Lung (tissue), 12 donors: Measurements from ENCODE around the gene PRKCB. TPM values are rescaled to one million over a fixed set of nuclear protein-coding genes. Genes with fewer than 3 reads are reported as not detected.

ENCODE experiments used
- ATAC-seq: fragments of 200-7000 bp; cut with Tn5 transposase; one replicate; pipeline ENCODE4 v1.9.1; 2020; ENCODE audit warnings: moderate number of reproducible peaks; ENCODE audit not compliant: insufficient read depth, low FRiP score
- DNase-seq, 3 donors: peaks; one replicate each; pipeline ENCODE4 v3.0.0-alpha.2; 2013 to 2017
- H3K27ac ChIP-seq, 2 donors: one replicate each; pipeline ENCODE4 v1.5.1; 2013; ENCODE audit warnings: mild to moderate bottlenecking in 2 of 2, moderate library complexity in 2 of 2, control low read depth in 1 of 2, inconsistent platforms in 1 of 2, low read depth in 1 of 2, low read length in 1 of 2
- H3K27me3 ChIP-seq, 3 donors: one replicate each; pipeline ENCODE4 v1.5.1; 2013; ENCODE audit warnings: low read length in 2 of 3; ENCODE audit not compliant: control insufficient read depth in 3 of 3, insufficient read depth in 3 of 3
- H3K36me3 ChIP-seq, 4 donors: one replicate each; pipeline ENCODE4 v1.5.1; 2013; ENCODE audit warnings: low read length in 4 of 4, mild to moderate bottlenecking in 1 of 4, moderate library complexity in 1 of 4; ENCODE audit not compliant: control insufficient read depth in 4 of 4, insufficient read depth in 4 of 4
- H3K4me1 ChIP-seq, 5 donors: one replicate each; pipeline ENCODE4 v1.5.1; 2013; ENCODE audit warnings: low read length in 5 of 5, mild to moderate bottlenecking in 2 of 5, moderate library complexity in 1 of 5; ENCODE audit not compliant: control insufficient read depth in 5 of 5, insufficient read depth in 5 of 5
- H3K4me3 ChIP-seq: one replicate; pipeline ENCODE4 v1.5.1; 2013; ENCODE audit warnings: mild to moderate bottlenecking, control low read depth, moderate library complexity
- H3K9ac ChIP-seq, 2 donors: one replicate each; pipeline ENCODE4 v1.5.1; 2013; ENCODE audit warnings: low read length in 2 of 2, control low read depth in 1 of 2; ENCODE audit not compliant: insufficient read depth in 1 of 2
- H3K9me3 ChIP-seq, 4 donors: one replicate each; pipeline ENCODE4 v1.5.1; 2013; ENCODE audit warnings: low read length in 3 of 4, mild to moderate bottlenecking in 1 of 4, moderate library complexity in 1 of 4; ENCODE audit not compliant: control insufficient read depth in 4 of 4, insufficient read depth in 3 of 4
- WGBS, 2 donors: extraction: QIAGEN DNeasy Blood & Tissue Kit; methylation state at CpG; one replicate each; pipeline ENCODE4 v1.1.7; 2013; 5-methylcytosine and 5-hydroxymethylcytosine counted together
- polyA plus RNA-seq, 2 donors: library from polyadenylated mRNA; stranded (reverse); fragments of 200-250 nt; gene quantifications; one replicate each; pipeline ENCODE4 v1.2.1, GENCODE V29; 2013
- total RNA-seq, 2 donors: library from RNA; depleted of rRNA in 1 of 2; stranded (reverse); fragments of >200 nt in 1 of 2; gene quantifications; one replicate each; pipeline ENCODE4 v1.2.1, GENCODE V29; 2014 to 2021
- TF ChIP-seq, protein P1 (sequence below): IDR thresholded peaks from 2 replicates; pipeline ENCODE4 v1.5.1; 2012; ENCODE audit warnings: mild to moderate bottlenecking; ENCODE audit errors: control extremely low read depth, extremely low read depth
- donor health status: control.
- donor health status: control.
- donor health status: Bipolar disorder and iron deficiency.
- donor health status: healthy.
- donor health status: DM: yes; HTN: yes; CAD: no.

Gene PRKCB
- total and polyA plus RNA-seq, 4 donors, result 2.5 to 46.4 (median 21.8) TPM

DNA sequence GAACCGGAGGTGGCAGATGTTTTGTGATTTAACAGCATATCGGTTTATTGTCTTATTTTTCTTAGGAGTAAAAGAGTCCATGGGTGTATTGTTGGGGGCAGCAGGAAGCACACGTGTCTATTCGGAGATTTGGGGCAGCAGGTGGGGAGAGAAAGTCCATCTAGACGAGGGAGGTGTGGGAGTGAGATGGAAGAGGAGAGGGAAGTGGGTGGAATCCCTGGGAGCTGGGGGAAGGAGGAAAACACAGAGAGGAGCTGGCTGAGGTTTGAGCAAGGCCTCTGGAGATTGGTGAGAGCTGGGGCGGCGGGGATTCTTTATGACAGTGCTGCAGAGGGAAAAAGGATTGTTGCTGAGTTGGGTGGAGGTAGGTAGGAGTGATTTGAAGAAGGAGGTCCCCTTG is 72.1 kb downstream of the PRKCB start:
- 55 to 65% methylated on average over 7 of the region's 7 CpGs for WGBS, 2 donors
- DNase-seq, result no peak
- ATAC-seq, result no peak
- TF ChIP-seq, protein P1, sequence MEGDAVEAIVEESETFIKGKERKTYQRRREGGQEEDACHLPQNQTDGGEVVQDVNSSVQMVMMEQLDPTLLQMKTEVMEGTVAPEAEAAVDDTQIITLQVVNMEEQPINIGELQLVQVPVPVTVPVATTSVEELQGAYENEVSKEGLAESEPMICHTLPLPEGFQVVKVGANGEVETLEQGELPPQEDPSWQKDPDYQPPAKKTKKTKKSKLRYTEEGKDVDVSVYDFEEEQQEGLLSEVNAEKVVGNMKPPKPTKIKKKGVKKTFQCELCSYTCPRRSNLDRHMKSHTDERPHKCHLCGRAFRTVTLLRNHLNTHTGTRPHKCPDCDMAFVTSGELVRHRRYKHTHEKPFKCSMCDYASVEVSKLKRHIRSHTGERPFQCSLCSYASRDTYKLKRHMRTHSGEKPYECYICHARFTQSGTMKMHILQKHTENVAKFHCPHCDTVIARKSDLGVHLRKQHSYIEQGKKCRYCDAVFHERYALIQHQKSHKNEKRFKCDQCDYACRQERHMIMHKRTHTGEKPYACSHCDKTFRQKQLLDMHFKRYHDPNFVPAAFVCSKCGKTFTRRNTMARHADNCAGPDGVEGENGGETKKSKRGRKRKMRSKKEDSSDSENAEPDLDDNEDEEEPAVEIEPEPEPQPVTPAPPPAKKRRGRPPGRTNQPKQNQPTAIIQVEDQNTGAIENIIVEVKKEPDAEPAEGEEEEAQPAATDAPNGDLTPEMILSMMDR, result no peak
- no peaks in the 10 kb centered on the region for H3K27me3 ChIP-seq
- no peaks in the 10 kb centered on the region for H3K36me3 ChIP-seq
- no peak overlapping the region for H3K27ac ChIP-seq
- H3K9me3 ChIP-seq, result no peaks in the 10 kb centered on the region
- no peak overlapping the region for H3K4me3 ChIP-seq
- H3K9ac ChIP-seq, result no peak overlapping the region
- peaks cover 0 to 17% (median 0%) of the 10 kb centered on the region in 5 donors for H3K4me1 ChIP-seq

GRCh38 chr16:23908790-23909189 is 73.0 kb downstream of the PRKCB start:
- ATAC-seq (no peak), DNase-seq (no peak)
- Histone ChIP-seq H3K9me3 (no peaks in the 10 kb centered on the region), H3K4me3 (no peak overlapping the region), H3K4me1 (peaks cover 0 to 10% (median 0%) of the 10 kb centered on the region in 5 donors), H3K36me3 (no peaks in the 10 kb centered on the region), H3K27me3 (no peaks in the 10 kb centered on the region), H3K27ac (no peak overlapping the region), H3K9ac (no peak overlapping the region)
- WGBS, 2 donors, result 76 to 84% methylated on average over 9 of the region's 9 CpGs
- TF ChIP-seq, protein P1, result no peak

- no peak overlapping the region for H3K4me3 ChIP-seq
- no peak for DNase-seq
- H3K9me3 ChIP-seq, result no peaks in the 10 kb centered on the region
- H3K9ac ChIP-seq, result no peak overlapping the region
- H3K27ac ChIP-seq, result no peak overlapping the region
- TF ChIP-seq, protein P1, result no peak
- WGBS, 2 donors, result 83 to 84% methylated on average over 8 of the region's 8 CpGs
- H3K4me1 ChIP-seq, result peaks cover 0 to 10% (median 0%) of the 10 kb centered on the region in 5 donors
- no peaks in the 10 kb centered on the region for H3K27me3 ChIP-seq
- H3K36me3 ChIP-seq, result no peaks in the 10 kb centered on the region
- ATAC-seq, result no peak
These were observed 74.1 kb downstream of the PRKCB start for GRCh38 chr16:23909792-23910418.
